AG09319 (cell line): Measurements from ENCODE around the gene ELAPOR1.

ENCODE experiments used
- DNase-seq: peaks from one replicate; pipeline ENCODE4 v3.0.0-alpha.2; 2010; ENCODE audit warnings: low read depth; ENCODE audit errors: extremely low read depth
- CTCF ChIP-seq: IDR thresholded peaks from 2 replicates; pipeline ENCODE4 v1.5.1; 2011; ENCODE audit warnings: low read depth, mild to moderate bottlenecking, inconsistent platforms, low read length, moderate library complexity

The ELAPOR1 gene

GRCh38 chr1:109151146-109151990, 37.5 kb downstream of the ELAPOR1 start:
- no peak for DNase-seq
- no peak for TF ChIP-seq CTCF

- TF ChIP-seq CTCF = no peak
Measured at GRCh38 chr1:109152196-109152595, 38.3 kb downstream of the ELAPOR1 start.

GRCh38 chr1:109156916-109157385, 43.0 kb downstream of the ELAPOR1 start:
- no peak for DNase-seq
- no peak for TF ChIP-seq CTCF

More at GRCh38 chr1:109152196-109152595, 38.3 kb downstream of the ELAPOR1 start:
- no peak for DNase-seq

GRCh38 chr1:109158433-109158832, 44.5 kb downstream of the ELAPOR1 start:
- no peak for TF ChIP-seq CTCF
- DNase-seq = no peak

GRCh38 chr1:109159326-109159725, 45.4 kb downstream of the ELAPOR1 start:
- DNase-seq = no peak
- no peak for TF ChIP-seq CTCF

GRCh38 chr1:109160071-109160840, 46.3 kb downstream of the ELAPOR1 start:
- TF ChIP-seq CTCF = no peak
- DNase-seq = no peak

GRCh38 chr1:109161858-109162606, 48.1 kb downstream of the ELAPOR1 start:
- peak; percentile 67 for DNase-seq
- TF ChIP-seq CTCF = no peak
